Stimulated activated CD8-positive, alpha-beta memory T cell treated with anti-CD3 and anti-CD28 coated beads, Interleukin-15, amount 100 ng/mL, for 1 hour (primary cell): ENCODE results near the gene DMD.
"Not testable (repeated sequence)": the region's sequence is repeated elsewhere in the genome, so short reads cannot be mapped to it uniquely, and the experiment has no call there.

Experiments
- DNase-seq: peaks from one replicate; pipeline ENCODE4 v3.0.0-alpha.2; 2020; ENCODE audit warnings: low read depth

Gene DMD

DNA sequence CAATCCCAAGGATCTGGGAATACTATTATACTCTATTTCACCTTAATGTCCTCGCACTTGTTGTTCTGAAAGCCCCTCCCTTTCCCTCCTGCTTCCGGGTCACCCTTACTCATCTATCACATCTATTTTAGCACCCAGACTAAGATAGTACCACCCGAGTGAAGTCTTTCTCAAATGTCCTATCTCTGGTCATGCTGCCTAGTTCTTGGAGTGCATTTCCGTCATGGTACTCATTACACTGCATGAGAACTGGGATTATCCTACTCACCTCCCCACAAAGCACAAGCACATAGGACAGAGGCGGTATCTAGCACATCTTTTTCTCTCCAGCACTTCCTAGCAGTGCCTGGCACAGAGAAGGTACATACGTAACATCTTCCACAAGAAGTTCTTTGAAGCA is 1195.2 kb downstream of the DMD start:
- DNase-seq = no peak

DNA sequence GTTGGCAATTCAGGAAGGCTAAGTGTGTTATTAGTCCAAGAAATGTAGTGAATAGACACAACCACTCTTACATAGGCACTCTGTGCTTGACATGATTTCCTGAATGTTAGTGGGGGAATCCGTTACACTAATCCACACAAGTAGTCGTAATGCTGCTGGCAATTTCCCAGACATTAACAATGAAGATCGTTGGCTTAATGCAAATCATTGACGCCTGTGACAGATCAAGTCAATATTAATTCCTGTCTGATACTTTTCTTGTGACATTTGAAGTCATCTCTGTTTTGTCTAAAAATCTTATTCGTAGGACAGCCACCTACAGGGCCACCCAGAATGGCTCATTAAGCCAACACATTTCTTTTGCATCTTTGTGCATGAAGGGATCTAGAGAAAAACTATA is 1200.4 kb downstream of the DMD start:
- DNase-seq = no peak

DNA sequence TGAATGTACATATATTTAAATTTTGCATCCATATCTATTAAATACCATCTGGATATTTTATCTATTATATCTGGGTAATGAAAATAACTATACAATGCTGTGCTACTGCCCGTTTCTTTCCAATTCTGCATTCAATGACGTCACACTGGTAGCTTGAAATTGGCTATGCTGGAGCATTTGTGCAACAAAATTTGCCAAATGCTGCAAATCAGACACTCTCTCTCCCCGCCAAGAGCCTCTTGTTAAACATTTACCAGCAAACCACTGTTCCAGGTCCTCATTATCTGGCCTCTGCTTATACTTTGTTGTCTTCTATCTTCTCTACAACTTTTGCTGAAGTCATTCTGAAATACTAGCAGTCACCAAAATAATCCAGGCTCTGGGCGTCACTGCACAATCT is 1201.1 kb downstream of the DMD start:
- no peak for DNase-seq

DNA sequence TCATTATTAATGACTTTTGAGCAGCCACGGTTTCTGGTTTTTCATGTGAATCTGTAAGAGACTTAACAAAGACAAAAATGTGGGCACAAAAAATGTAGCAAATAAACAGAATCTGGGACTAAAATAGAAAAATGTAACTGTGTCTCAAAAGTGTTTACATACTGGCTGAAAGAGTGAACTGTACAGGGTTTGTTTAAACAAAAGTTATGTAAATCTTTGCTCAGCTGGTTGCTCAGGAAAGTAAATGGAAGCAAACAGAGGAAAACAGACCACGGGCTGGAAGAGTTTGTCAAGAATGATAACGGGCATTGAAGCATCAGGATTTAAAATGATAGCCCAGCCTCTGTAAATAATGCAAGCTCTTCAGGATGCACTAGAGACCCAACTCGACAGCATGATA is 1217.7 kb downstream of the DMD start:
- DNase-seq = no peak

DNA sequence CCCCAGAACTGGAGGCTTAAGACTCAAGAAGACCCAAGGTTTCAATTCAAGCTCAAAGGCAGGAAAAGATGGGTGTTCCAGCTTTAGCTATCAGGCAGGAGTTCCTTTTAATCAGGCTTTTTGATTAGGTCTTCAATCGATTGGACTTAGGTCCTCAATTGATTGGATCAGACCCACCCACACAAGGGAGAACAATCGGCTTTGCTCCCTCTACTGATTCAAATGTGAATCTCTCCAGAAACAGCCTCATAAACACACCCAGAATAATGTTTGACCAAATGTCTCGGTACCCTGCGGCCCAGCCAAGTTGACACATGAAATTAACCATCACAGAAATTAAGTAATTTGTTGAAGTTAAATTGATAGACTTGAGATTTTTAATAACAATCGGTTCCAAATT is 1222.4 kb downstream of the DMD start:
- DNase-seq = no peak

DNA sequence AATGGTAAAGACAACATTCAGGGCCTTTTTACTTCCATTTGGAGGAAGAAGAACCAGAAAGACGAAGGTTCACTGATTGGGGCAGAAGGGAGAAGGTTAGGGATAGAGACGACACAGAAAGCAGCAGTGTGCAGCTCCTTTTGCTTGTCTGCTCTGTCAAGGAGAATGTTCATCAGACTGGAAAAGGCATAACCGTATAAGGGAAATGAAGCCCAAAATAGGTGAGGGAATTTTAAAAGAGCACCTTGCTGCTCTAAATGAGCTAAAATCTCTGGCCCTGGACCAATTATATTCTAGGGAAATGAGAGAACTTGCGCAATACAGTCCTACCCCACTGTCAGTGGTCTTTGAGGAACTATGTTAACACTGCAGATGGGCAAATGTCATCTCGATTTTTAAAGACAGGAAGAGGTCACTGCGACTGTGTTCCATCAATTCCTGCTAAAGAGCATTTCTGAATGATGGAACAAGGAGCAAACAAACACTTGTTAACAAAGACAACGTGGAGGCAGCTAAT is 1229.7 kb downstream of the DMD start:
- DNase-seq = no peak

DNA sequence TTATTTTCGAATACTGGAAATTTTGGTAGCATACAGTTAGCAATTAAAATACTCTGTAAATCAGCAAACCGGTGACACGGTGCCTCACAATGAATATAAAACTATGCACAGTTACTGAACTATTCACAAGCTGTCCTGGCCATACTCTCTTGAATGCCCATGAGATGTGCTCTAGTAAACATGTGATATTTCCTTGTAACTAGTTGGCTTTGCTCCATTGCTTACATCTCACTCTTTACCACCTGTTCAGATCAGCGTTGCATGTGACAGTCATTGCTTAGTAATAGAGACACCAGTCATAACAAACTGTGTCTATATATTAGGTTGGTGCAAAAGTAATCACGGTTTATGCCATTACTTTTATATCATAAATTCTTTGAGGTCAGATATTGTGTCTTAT is 1241.6 kb downstream of the DMD start:
- no peak for DNase-seq

DNA sequence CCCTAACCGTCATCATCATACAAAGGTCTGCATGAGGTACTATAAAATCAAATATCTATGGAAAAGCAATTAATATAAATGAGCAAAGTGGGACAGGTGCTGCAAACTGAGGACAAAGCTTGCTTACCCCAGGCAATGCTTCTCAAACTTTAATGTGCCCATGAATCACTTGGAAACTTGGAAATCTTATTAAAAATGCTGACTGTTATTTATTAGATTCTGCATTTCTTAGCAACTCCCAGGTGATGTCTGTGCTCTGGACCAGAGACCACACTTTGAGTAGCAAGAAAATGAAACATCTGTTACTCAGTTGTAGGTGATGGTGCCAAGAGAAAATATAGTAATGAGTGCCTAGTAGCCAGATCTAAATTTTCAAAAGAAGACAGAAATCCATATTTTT is 1249.1 kb downstream of the DMD start:
- no peak for DNase-seq

DNA sequence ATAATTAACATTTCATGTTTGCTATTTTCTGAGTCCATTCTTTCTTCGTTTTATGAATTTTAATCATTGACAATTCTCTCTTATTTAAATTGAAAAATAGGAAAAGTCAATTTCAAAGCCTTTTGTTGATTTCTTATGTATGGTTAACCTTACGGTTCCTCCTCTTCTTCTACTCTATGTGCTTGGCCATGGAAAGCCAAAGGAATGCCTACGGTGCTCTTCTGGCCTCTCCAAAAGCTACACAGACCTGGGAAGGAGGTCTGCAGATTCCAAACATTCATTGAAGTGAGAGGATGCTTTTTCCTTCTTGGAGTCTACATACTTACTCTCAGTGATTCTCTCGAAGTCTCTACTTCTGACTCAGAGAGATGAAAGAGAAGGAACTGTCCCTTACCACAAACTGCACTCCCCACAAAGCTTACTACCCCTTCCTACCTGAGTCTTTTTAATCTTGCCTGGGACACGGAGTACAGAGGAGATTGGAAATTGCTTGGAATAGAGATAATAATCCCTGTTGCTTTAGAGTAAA is 1276.4 kb downstream of the DMD start:
- DNase-seq = no peak

DNA sequence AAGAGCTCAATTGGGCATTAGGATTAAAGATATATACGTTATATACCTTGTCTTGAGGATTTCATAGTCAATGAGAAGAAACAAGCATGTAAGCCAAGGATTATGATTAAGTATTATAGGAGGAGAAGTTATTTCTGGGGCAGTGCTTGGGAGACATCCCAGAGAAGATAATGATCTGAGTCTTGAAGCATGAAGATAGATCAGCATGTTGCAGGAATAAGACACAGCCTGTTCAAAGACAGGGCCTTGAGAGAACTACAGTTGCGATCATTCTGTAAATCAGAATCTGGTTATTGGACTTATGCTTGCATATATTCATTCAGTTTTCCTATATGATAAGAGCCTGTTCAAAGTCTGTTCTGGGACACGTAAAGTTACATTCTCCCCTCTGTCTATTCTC is 1277.3 kb downstream of the DMD start:
- DNase-seq = no peak

DNA sequence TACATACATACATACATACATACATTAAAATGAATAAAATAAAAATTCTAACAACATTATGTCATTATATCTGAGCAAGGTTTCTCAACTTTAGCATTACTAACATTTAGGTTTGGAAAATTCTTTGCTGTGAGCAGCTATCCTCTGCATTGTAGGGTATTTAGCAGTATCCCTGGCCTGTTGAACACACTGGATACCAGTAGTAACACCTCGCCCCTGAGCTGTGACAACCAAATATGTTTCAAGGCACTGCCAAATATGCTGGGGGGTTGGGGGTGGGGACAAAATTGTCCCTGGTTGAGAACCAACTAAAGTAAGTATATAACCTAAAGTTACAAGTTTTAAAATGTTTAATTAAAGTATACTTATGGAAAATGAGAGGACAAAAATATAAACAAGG is 1278.6 kb downstream of the DMD start:
- no peak for DNase-seq

DNA sequence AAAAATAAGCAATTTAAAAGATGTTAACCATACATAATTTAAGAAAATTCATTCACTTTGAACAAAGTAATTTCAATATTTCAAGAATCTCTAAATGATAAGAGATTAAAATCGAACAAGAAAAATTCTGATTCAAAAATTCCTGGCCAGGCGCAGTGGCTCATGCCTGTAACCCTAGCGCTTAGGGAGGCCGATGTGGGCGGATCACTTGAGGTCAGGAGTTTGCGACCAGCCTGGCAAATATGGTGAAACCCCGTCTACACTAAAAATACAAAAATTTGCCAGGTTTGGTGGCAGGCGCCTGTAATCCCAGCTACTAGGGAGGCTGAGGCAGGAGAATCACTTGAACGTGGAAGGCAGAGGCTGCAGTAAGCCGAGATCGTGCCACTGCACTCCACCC is 1279.0 kb downstream of the DMD start:
- not testable (repeated sequence) for DNase-seq

DNA sequence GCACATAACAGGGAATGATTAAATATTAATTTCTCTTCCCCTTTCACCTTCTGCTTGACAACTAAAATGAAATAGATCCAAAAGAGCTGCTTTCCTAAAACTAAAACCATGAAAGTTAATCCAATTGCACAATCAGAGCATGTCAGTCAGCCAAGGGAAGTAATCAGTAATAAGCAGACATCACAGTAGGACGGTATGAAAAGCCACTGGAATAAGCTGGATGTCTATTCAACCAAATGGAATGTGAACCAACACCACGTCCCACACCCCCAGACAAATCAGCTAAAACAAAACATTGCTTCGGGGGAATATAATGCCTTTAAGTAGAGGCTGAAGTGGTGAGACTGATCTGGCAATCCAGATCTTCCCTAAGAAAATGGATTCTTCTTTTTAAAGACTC is 1280.1 kb downstream of the DMD start:
- DNase-seq = no peak

DNA sequence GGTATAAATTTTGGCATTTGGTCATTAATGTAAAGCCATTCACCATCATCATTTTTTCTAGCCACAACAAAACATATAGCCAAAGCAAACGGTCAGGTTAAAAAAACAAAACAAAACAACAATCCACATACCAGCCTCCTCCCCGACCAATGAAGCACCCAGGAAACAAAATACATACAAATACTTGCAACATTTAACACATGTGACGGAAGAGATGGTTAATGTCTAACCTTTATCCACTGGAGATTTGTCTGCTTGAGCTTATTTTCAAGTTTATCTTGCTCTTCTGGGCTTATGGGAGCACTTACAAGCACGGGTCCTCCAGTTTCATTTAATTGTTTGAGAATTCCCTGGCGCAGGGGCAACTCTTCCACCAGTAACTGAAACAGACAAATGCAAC is 1282.0 kb downstream of the DMD start:
- DNase-seq = no peak

DNA sequence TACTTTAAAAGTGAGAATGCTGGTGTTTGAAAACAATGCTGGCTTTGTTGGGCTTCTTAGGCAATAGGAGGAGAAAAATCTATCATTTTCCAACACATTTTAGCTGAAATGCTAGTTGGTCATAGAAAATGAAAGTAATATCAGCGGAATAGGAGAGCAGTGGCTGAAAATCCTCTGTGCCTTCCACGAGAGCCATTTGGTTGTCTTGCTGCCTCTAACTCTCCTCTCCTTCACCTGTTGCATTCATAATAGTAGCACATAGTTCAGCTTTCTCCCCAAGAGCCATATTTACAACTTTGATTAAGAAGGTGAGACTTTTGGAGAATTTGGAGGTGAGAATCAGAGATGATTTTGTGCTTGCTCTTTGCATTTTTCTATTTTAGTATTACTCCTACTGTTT is 1290.1 kb downstream of the DMD start:
- DNase-seq = no peak

DNA sequence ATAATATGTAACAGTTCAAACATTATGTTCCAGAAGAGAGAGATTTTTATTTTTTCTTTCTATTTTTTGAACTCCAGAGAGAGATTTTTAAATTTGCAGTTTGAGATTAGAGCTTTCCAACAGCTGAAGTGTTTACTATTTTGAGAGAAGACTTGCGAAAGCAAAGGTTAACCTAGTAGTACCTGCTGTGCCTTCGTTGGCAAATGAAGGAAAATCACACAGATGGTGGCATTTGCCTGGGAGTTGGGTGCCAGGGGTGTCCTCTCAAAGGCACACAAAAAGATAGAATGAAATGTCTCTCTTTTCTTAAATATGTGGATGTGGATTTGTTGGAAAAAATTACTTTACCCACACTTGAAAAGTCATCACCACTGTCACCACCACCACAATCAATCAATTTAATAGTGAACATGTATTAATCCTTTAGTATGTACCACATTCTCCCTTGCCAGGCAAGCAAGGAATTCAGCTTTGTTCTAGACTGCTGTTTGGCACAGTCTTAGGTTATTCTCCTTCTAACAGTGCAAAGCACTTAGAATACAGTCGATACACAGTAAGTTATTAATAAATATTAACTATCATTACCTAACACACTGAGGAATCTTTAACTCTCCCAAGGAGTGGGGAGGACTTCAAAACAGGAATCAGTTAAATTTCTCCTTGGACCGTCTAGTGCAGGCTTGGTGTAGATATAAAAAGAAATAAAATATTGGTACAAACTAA is 1301.3 kb downstream of the DMD start:
- DNase-seq = no peak

DNA sequence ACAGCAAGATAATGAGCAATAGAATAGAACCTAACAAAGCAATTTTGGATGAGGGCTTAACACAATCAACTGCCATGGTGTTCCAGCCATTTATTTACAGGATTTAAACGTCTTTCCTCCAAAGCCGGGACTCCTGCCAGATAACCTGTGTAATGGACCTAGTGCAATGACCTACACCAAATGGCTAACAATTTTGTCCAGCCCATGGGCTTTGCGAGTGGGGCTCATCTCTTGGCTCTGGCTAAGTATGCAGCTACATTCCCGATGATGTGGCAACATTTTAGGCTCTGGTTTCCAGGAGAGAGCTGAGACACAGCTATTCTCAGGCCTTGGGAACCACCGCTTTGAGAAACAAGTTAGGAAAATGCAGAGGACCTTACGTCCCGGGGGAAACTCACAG is 1317.2 kb downstream of the DMD start:
- no peak for DNase-seq

DNA sequence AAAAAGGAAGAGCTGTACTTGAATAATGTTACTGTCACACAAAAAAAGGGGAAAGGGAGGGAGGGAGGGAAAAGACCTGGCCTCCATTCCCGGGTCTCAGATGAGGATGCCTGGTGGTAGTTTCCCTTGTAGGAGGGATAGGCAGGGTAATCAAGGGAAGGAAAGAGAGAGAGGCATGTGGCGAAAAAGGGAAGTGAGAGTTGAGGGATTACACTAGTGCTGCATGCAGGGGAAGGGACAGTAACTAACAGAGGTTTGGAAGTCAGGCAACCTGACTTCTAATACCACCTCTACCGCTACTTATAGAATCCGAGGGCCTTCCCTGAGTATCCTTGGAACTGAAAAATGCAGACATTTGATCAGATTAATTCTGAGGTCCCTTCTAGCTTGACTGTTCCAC is 1317.8 kb downstream of the DMD start:
- DNase-seq = no peak

DNA sequence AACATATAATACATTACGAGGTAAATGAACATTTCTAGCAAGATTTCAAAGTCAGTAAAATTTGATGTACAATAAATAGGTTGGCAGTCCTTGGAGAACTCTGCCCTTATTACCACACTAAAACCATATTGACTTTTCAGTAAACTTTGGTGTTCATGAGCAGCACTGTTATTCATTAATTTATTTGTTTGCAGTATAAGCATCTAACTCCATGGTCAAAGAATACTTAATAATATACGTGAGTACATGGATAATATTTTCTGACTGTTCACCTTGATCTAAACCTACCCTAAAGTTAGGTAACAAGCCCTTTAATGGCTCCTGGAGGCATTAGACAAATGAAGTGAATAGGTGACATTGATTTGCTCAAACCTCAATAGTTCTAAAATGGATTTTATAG is 1322.3 kb downstream of the DMD start:
- no peak for DNase-seq

DNA sequence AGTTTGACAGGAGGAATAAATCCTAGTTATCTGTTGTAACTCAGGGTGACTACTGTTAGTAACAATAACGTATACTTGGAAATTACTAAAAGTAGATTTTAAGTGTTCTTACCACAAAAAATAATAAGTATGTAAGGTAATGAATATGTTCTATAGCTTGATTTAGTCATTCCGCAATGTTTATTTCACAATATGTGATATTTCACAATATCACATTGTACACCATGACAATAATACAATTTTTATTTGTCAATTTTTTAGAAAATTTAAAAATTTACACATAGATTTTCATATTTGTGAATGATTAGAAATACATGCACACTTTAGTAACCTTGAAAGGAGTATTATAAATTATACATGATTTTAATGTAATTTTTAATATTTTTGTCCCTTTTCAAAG is 1326.8 kb downstream of the DMD start:
- DNase-seq = no peak

DNA sequence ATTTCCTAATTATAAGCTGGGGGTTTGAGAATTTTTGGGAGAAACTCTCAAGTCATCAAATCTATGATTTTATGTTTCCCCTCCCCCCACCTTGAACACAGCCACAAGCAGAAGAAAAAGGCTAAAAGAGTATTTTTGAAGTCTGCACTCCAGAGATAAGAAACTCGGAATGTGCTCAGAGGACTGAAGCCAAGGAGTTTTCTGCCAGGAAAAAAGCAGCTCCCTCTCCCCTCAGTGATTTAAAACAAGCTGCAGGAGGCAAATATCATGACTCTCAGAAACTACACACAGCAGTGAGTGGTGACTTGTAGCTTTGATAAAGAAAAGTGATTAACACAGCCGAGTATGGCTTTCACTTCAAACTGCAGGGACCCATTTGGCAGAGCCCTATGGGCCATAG is 1339.3 kb downstream of the DMD start:
- no peak for DNase-seq

DNA sequence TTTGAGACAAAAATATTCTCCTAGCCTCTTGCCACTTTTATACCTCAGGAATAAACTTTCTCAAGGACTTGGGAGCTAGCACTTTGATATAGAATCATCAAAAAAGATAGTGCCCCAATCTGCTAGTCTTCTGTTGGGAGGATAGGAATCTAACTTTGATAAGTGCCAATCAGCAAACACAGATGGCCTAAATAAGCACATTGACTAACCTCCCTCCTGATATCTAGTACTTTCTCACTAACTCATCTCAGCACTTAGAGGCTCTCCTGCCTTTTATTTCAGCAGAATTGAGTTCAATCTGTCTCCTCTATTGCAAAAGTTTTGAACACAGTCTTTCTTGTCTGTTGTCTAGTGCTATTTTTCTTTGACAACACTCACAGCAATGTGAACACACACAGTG is 1341.1 kb downstream of the DMD start:
- DNase-seq = no peak

DNA sequence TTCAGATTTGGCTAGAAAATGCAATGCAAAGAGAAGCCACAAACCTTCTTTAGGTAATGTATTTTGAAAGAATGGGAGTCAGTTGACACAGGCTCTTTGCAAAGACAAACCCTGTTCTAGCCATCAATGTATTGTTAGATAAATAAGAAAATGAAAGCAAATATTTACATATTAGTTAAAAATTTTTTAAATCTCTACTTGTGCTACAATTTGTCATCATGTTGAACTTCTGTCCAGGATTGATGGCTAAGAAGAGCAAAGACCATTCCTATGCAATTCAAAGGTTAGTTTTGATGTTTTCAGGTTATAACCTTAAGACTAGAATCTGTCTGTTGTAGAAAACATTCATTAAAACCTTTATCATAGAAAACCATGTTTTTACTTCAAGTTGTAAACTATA is 1350.7 kb downstream of the DMD start:
- DNase-seq = no peak

DNA sequence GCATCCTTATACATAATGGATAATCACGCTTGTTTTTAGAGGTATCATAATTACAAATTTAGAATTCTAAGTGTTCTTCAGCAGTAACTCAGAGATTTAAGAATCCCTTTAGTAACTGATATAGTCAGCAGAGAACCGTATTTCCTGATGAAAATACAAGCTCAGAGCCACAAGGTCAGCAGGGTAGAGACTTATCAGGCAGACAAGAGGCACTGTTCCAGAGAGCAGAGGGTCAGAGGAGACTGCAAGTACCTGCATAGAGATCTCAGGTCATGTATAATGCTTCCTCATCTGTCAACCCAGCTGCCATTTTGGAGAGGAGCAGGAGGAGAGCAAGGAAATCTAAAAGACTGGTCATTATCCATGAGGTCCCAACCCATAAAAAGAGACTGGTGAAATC is 1352.4 kb downstream of the DMD start:
- DNase-seq = no peak
